Measurements from ENCODE around the gene TIFAB.

The TIFAB gene

DNA sequence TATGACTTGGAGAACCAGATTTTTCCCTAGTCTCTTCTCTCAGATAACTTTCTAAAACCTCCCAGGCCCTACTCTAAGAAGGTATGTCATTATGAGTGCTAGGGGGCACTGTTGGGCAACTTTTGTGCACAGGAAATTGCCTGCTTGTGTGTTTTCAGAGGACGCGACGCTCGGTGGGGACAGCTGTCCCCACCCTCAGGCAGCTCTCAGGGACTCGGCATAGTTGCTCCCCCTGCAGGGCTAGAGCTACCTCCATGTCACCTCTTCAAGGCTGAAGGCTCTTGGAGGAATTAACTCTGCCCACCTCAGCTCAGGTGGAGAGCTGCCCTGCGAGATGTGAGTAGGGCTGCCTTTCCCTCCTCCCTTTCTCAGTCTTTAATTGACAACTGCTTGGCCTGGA lies 10.2 kb upstream of the TIFAB start:
- H3K36me3 ChIP-seq (ENCODE audit: insufficient read depth, low read length), result no peaks in the 10 kb centered on the region
- no peak for TF ChIP-seq EZH2 (IDR thresholded peaks at IDR 0.05; ENCODE audit: borderline replicate concordance, low read depth, low read length, severe bottlenecking)
- TF ChIP-seq, protein P1, sequence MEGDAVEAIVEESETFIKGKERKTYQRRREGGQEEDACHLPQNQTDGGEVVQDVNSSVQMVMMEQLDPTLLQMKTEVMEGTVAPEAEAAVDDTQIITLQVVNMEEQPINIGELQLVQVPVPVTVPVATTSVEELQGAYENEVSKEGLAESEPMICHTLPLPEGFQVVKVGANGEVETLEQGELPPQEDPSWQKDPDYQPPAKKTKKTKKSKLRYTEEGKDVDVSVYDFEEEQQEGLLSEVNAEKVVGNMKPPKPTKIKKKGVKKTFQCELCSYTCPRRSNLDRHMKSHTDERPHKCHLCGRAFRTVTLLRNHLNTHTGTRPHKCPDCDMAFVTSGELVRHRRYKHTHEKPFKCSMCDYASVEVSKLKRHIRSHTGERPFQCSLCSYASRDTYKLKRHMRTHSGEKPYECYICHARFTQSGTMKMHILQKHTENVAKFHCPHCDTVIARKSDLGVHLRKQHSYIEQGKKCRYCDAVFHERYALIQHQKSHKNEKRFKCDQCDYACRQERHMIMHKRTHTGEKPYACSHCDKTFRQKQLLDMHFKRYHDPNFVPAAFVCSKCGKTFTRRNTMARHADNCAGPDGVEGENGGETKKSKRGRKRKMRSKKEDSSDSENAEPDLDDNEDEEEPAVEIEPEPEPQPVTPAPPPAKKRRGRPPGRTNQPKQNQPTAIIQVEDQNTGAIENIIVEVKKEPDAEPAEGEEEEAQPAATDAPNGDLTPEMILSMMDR (IDR thresholded peaks at IDR 0.05; ENCODE audit: borderline replicate concordance, extremely low read depth, low read length, poor library complexity, severe bottlenecking), result peak; percentile 81
- no peaks in the 10 kb centered on the region for H3K9me3 ChIP-seq (ENCODE audit: insufficient read depth, low read length, severe bottlenecking)
- H4K20me1 ChIP-seq (ENCODE audit: insufficient read depth, low read length), result no peaks in the 10 kb centered on the region
- ATAC-seq (ENCODE audit: insufficient read depth, low read depth) (peak; percentile 91), DNase-seq (peak; percentile 85)
- peak overlapping the region; percentile 16; the same call in 1 of the 2 replicates for H3K4me2 ChIP-seq (ENCODE audit: insufficient read depth, low read length)
- H3K4me1 ChIP-seq (ENCODE audit: insufficient read depth, low read length), result 0 out of 2 replicates have a peak, but pooled peaks cover 5% of the 10 kb centered on the region
- H3K9ac ChIP-seq (ENCODE audit: low read depth, low read length), result no peak overlapping the region
- H2AFZ ChIP-seq (ENCODE audit: low read depth, low read length), result no peak overlapping the region
- H3K79me2 ChIP-seq (ENCODE audit: insufficient read depth, low read length), result no peaks in the 10 kb centered on the region
- peaks cover 20% of the 10 kb centered on the region for H3K27me3 ChIP-seq (ENCODE audit: insufficient read depth, low read length, poor library complexity)
- no peak overlapping the region for H3K4me3 ChIP-seq (ENCODE audit: low read depth in 1 of 2, low read length in 2 of 2)
- no peak overlapping the region for H3K27ac ChIP-seq (ENCODE audit: low read length)

DNA sequence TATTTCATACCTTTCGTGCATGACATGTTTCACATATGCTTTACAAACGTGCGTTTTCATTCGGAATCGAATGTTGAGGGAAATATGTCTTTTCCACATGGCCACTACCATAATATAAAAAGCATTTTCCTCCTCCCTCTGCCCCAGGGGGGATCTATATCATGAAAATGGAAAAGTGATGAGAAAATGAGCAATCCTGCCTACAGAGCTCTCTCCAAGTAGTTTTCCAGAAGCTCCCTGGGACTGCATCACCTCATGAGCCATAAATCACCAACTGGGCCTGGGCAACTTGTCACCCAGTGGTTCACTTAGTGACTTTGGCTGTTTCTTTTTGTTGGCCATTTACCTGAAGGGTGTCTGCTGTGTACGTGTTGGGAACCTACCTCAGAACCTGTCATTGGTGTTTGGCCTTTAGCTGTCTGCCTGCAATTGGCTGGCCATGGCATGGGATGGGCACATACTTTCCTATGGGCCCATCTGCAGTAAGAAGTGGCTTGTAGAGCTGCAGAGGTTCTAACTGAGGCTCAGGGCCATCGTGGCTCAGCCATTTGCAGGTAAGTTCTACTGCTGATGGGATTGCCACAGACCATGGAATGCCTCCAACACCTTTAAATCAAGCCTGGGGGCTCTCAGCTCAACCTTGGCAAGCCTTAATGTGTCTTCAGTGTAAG lies 9.5 kb upstream of the TIFAB start:
- no peak for ATAC-seq (ENCODE audit: insufficient read depth, low read depth)

DNA sequence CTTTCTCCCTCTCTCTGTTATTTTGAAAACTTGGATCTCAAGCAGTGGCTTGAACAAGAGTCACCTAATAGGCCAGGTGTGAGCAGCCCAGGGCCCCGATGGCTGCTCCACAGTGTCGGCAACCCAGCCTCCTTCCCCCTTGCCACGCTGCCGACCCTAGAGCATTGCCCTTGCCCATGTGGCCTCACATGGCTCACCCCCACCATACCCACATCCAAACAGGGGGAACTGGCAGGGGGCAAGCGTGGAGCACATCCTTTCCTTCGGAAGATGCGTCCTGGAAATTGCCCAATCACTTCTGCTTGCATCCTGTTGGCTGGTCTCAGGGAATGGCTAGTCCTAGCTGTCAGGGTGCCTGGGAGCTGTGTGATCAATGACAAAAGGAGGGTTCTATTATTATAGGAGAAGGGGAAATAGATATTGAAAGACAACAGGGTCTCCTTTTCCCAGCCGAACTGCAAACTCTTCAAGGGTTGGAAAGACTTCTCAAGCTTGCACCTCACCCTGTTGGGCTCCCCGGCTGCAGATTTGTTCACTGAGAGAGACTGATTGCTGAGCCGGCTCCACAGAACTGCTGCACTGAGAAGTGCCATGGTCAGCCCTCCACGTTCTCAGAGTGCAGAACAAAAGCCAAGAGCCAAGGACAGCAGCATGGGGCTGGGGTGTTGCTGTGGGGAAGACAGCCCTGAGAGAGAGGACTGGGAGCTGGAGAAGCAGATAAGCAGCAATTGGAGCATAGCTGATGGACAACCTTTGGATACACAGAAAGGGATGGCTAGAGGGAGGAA lies 8.3 kb upstream of the TIFAB start:
- no peaks in the 10 kb centered on the region for H4K20me1 ChIP-seq (ENCODE audit: insufficient read depth, low read length)
- H3K4me3 ChIP-seq (ENCODE audit: low read depth in 1 of 2, low read length in 2 of 2), result no peak overlapping the region
- no peaks in the 10 kb centered on the region for H3K79me2 ChIP-seq (ENCODE audit: insufficient read depth, low read length)
- no peak overlapping the region for H2AFZ ChIP-seq (ENCODE audit: low read depth, low read length)
- no peak overlapping the region for H3K4me2 ChIP-seq (ENCODE audit: insufficient read depth, low read length)
- no peak for ATAC-seq (ENCODE audit: insufficient read depth, low read depth)
- H3K36me3 ChIP-seq (ENCODE audit: insufficient read depth, low read length), result no peaks in the 10 kb centered on the region
- H3K27ac ChIP-seq (ENCODE audit: low read length), result no peak overlapping the region
- H3K27me3 ChIP-seq (ENCODE audit: insufficient read depth, low read length, poor library complexity), result peaks cover 6% of the 10 kb centered on the region
- H3K9me3 ChIP-seq (ENCODE audit: insufficient read depth, low read length, severe bottlenecking), result no peaks in the 10 kb centered on the region
- no peak overlapping the region for H3K9ac ChIP-seq (ENCODE audit: low read depth, low read length)
- TF ChIP-seq, protein P1 (IDR thresholded peaks at IDR 0.05; ENCODE audit: borderline replicate concordance, extremely low read depth, low read length, poor library complexity, severe bottlenecking), result no peak
- TF ChIP-seq EZH2 (IDR thresholded peaks at IDR 0.05; ENCODE audit: borderline replicate concordance, low read depth, low read length, severe bottlenecking), result no peak
- no peak for DNase-seq
- H3K4me1 ChIP-seq (ENCODE audit: insufficient read depth, low read length), result 0 out of 2 replicates have a peak, but pooled peaks cover 2% of the 10 kb centered on the region

More for the DNA sequence above, 9.5 kb upstream of the TIFAB start:
- Histone ChIP-seq H2AFZ (ENCODE audit: low read depth, low read length) (no peak overlapping the region), H3K79me2 (ENCODE audit: insufficient read depth, low read length) (no peaks in the 10 kb centered on the region), H3K4me3 (ENCODE audit: low read depth in 1 of 2, low read length in 2 of 2) (no peak overlapping the region), H3K36me3 (ENCODE audit: insufficient read depth, low read length) (no peaks in the 10 kb centered on the region), H3K27me3 (ENCODE audit: insufficient read depth, low read length, poor library complexity) (peaks cover 16% of the 10 kb centered on the region), H3K27ac (ENCODE audit: low read length) (no peak overlapping the region), H3K4me1 (ENCODE audit: insufficient read depth, low read length) (0 out of 2 replicates have a peak, but pooled peaks cover 5% of the 10 kb centered on the region), H3K9me3 (ENCODE audit: insufficient read depth, low read length, severe bottlenecking) (no peaks in the 10 kb centered on the region), H4K20me1 (ENCODE audit: insufficient read depth, low read length) (no peaks in the 10 kb centered on the region), H3K4me2 (ENCODE audit: insufficient read depth, low read length) (no peak overlapping the region), H3K9ac (ENCODE audit: low read depth, low read length) (no peak overlapping the region)
- no peak for DNase-seq
- TF ChIP-seq EZH2 (IDR thresholded peaks at IDR 0.05; ENCODE audit: borderline replicate concordance, low read depth, low read length, severe bottlenecking), result no peak
- TF ChIP-seq, protein P1 (IDR thresholded peaks at IDR 0.05; ENCODE audit: borderline replicate concordance, extremely low read depth, low read length, poor library complexity, severe bottlenecking), result no peak

Data from DND-41 (cell line).